ENCODE results near the gene DRC3.

DRC3 gene

DNA sequence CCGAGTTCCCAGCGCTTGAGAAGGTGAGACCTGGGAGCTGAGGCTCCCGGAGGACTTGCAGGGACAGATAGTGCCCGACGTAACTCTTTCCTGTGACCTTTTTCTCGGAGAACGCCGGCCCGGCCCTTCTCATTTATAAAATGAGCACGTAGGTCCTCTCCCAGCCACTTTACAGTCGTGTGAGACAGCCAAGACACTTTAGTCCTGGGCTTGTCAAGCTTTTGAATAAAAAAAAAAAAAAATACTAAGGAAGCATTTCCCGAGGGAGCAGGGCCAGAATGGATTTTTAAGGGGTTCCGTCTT, 241 bp downstream of the DRC3 start:
- ATAC-seq, result no peak; the same call in 1 of the 3 replicates
- TF ChIP-seq SNAI2 (CRISPR knock-in tag; IDR thresholded peaks at IDR 0.05) (0 out of 2 replicates have a peak, but pooled peaks have one; percentile 37), ZC3H10 (CRISPR knock-in tag; IDR thresholded peaks at IDR 0.05) (no peak), RARB (CRISPR knock-in tag; IDR thresholded peaks at IDR 0.05) (no peak)

GRCh38 chr17:17975436-17975835, 2.8 kb downstream of the DRC3 start:
- TF ChIP-seq GLIS3 (CRISPR knock-in tag; IDR thresholded peaks at IDR 0.05) (no peak), RARB (CRISPR knock-in tag; IDR thresholded peaks at IDR 0.05) (no peak), TOX (CRISPR knock-in tag; IDR thresholded peaks at IDR 0.05; ENCODE audit: borderline replicate concordance) (no peak), ZNF70 (CRISPR knock-in tag; IDR thresholded peaks at IDR 0.05) (no peak), ZFP3 (CRISPR knock-in tag; IDR thresholded peaks at IDR 0.05) (no peak), ESRRG (CRISPR knock-in tag; IDR thresholded peaks at IDR 0.05) (no peak), PPARA (CRISPR knock-in tag; IDR thresholded peaks at IDR 0.05; ENCODE audit: borderline replicate concordance) (no peak)
- TF ChIP-seq, protein P1, sequence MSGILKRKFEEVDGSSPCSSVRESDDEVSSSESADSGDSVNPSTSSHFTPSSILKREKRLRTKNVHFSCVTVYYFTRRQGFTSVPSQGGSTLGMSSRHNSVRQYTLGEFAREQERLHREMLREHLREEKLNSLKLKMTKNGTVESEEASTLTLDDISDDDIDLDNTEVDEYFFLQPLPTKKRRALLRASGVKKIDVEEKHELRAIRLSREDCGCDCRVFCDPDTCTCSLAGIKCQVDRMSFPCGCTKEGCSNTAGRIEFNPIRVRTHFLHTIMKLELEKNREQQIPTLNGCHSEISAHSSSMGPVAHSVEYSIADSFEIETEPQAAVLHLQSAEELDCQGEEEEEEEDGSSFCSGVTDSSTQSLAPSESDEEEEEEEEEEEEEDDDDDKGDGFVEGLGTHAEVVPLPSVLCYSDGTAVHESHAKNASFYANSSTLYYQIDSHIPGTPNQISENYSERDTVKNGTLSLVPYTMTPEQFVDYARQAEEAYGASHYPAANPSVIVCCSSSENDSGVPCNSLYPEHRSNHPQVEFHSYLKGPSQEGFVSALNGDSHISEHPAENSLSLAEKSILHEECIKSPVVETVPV (CRISPR knock-in tag; IDR thresholded peaks at IDR 0.05), result no peak

GRCh38 chr17:17976931-17977570, 4.4 kb downstream of the DRC3 start:
- ATAC-seq, result no peak
- TF ChIP-seq ZNF70 (CRISPR knock-in tag; IDR thresholded peaks at IDR 0.05), result no peak
- TF ChIP-seq CSDC2 (CRISPR knock-in tag; IDR thresholded peaks at IDR 0.05), result no peak
- no peak for TF ChIP-seq GLIS3 (CRISPR knock-in tag; IDR thresholded peaks at IDR 0.05)
- TF ChIP-seq ZC3H10 (CRISPR knock-in tag; IDR thresholded peaks at IDR 0.05), result no peak
- no peak for TF ChIP-seq TOX (CRISPR knock-in tag; IDR thresholded peaks at IDR 0.05; ENCODE audit: borderline replicate concordance)
- no peak for TF ChIP-seq SNAI2 (CRISPR knock-in tag; IDR thresholded peaks at IDR 0.05)
- TF ChIP-seq OSR1 (CRISPR knock-in tag; IDR thresholded peaks at IDR 0.05), result no peak
- TF ChIP-seq ARNTL (CRISPR knock-in tag; IDR thresholded peaks at IDR 0.05; ENCODE audit: borderline replicate concordance, low read depth), result no peak
- no peak for TF ChIP-seq ESRRG (CRISPR knock-in tag; IDR thresholded peaks at IDR 0.05)
- no peak for TF ChIP-seq CREB5 (CRISPR knock-in tag; IDR thresholded peaks at IDR 0.05; ENCODE audit: low read depth)
- no peak for TF ChIP-seq ZNF565 (CRISPR knock-in tag; conservative IDR thresholded peaks at IDR 0.05; ENCODE audit: low read depth)
- TF ChIP-seq POU6F1 (CRISPR knock-in tag; IDR thresholded peaks at IDR 0.05; ENCODE audit: borderline replicate concordance, low read depth), result no peak
- no peak for TF ChIP-seq PPARA (CRISPR knock-in tag; IDR thresholded peaks at IDR 0.05; ENCODE audit: borderline replicate concordance)

More at GRCh38 chr17:17975436-17975835, 2.8 kb downstream of the DRC3 start:
- ATAC-seq, result no peak

GRCh38 chr17:17978481-17979424, 6.1 kb downstream of the DRC3 start:
- ATAC-seq, result no peak
- TF ChIP-seq RARB (CRISPR knock-in tag; IDR thresholded peaks at IDR 0.05) (no peak), ZNF8 (CRISPR knock-in tag; IDR thresholded peaks at IDR 0.05) (no peak), TOX (CRISPR knock-in tag; IDR thresholded peaks at IDR 0.05; ENCODE audit: borderline replicate concordance) (no peak), PPARA (CRISPR knock-in tag; IDR thresholded peaks at IDR 0.05; ENCODE audit: borderline replicate concordance) (no peak), ZNF565 (CRISPR knock-in tag; conservative IDR thresholded peaks at IDR 0.05; ENCODE audit: low read depth) (no peak), OSR1 (CRISPR knock-in tag; IDR thresholded peaks at IDR 0.05) (no peak), ISL1 (CRISPR knock-in tag; IDR thresholded peaks at IDR 0.05) (no peak), TCF4 (CRISPR knock-in tag; IDR thresholded peaks at IDR 0.05; ENCODE audit: borderline replicate concordance) (no peak), CSDC2 (CRISPR knock-in tag; IDR thresholded peaks at IDR 0.05) (no peak), ZFP30 (CRISPR knock-in tag; IDR thresholded peaks at IDR 0.05) (no peak), TSHZ2 (CRISPR knock-in tag; IDR thresholded peaks at IDR 0.05) (no peak), SNAI2 (CRISPR knock-in tag; IDR thresholded peaks at IDR 0.05) (no peak)
- TF ChIP-seq, protein P1 (CRISPR knock-in tag; IDR thresholded peaks at IDR 0.05), result no peak
- TF ChIP-seq, protein P2, sequence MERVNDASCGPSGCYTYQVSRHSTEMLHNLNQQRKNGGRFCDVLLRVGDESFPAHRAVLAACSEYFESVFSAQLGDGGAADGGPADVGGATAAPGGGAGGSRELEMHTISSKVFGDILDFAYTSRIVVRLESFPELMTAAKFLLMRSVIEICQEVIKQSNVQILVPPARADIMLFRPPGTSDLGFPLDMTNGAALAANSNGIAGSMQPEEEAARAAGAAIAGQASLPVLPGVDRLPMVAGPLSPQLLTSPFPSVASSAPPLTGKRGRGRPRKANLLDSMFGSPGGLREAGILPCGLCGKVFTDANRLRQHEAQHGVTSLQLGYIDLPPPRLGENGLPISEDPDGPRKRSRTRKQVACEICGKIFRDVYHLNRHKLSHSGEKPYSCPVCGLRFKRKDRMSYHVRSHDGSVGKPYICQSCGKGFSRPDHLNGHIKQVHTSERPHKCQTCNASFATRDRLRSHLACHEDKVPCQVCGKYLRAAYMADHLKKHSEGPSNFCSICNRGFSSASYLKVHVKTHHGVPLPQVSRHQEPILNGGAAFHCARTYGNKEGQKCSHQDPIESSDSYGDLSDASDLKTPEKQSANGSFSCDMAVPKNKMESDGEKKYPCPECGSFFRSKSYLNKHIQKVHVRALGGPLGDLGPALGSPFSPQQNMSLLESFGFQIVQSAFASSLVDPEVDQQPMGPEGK (CRISPR knock-in tag; IDR thresholded peaks at IDR 0.05; ENCODE audit: borderline replicate concordance), result no peak

All from SK-N-SH treated with all-trans-retinoic acid at 6 μM for 48 hours (cell line).